HG03439 (cell line): ENCODE data around the gene TRMT10C.
"Not testable (repeated sequence)": the region's sequence is repeated elsewhere in the genome, so short reads cannot be mapped to it uniquely, and the experiment has no call there.

ENCODE experiments used
- ATAC-seq: cut with Tn5 transposase; IDR thresholded peaks from one replicate; pipeline ENCODE4 v1.9.1; 2021; ENCODE audit warnings: mild to moderate bottlenecking, moderate library complexity; ENCODE audit not compliant: unreplicated experiment

The TRMT10C gene

GRCh38 chr3:101548527-101549105, 13.1 kb upstream of the TRMT10C start:
- ATAC-seq, result no peak

DNA sequence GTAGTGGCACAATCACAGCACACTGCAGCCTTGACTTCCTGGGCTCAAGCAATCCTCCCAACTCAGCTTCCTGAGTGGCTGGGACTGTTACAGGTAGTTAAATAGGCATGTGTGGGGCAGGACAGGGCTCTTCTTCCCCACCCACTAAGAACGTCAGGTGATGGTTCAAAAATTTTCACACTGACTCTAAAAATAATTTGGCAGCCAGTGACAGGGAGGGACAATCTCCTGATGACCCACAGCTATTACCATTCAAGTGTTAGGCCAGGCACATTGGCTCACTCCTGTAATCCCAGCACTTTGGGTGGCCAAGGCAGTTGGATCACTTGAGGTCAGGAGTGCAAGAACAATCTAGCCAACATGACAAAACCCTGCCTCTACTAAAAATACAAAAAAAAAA, 12.2 kb upstream of the TRMT10C start:
- ATAC-seq, result no peak

DNA sequence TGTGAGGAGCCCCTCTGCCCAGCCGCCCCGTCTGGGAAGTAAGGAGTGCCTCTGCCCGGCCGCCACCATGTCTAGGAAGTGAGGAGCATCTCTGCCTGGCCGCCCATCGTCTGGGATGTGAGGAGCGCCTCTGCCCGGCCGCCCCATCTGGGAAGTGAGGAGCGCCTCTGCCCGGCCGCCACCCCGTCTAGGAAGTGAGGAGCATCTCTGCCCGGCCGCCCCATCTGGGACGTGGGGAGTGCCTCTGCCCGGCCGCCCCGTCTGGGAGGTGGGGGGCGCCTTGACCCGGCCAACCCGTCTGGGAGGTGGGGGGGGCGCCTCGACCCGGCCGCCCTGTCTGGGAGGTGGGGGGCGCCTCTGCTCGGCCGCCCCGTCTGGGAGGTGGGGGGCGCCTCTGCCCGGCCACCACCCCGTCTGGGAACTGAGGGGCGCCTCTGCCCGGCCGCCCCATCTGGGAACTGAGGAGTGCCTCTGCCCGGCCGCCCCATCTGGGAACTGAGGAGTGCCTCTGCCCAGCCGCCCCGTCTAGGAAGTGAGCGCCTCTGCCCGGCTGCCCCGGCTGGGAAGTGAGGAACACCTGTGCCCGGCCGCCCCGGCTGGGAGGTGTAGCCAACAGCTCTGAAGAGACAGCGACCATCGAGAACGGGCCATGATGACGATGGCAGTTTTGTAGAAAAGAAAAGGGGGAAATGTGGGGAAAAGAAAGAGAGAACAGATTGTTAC, 10.1 kb upstream of the TRMT10C start:
- ATAC-seq, result not testable (repeated sequence)

- ATAC-seq, result not testable (repeated sequence)
These were observed 8.3 kb upstream of the TRMT10C start for GRCh38 chr3:101553381-101553780.

GRCh38 chr3:101556064-101556463, 5.6 kb upstream of the TRMT10C start:
- no peak for ATAC-seq

DNA sequence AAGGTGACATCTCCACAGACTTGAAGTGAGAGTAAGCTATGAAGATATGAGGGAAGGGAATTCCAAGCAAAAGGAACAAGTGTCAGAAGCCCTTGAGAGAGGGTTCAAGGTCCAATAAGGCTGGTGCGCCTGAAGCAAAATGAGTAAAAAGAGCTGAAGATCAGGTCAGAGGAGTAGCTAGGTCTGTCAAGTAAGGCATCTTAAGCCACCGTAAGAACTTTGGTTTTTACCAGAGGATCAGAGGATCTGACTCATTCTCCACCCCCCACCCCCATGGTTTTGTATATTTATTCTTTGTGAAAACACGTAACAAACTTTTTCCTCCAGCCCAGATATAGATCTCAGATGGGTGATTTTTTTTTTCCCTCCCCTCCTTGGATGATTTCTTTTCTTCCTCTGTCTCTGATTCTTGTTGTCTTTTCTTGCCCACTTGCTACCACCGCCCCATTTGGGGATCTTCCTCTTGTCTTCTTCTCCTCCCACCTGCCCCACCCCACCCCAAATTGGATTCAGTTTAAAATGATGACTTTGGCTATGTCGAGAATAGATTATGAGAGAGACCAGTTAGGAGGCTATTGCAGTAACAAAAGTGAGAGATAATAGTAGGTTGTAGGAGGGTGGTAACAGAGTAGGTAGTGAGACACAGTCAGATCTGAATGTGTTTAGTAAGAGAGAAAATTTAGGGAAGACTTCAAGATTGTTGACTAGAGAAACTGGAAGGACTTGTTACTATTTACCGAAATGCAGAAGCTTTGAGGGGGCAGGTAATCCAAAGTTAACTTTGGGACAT, 6.1 kb downstream of the TRMT10C start:
- no peak for ATAC-seq

GRCh38 chr3:101571028-101571895, 9.6 kb downstream of the TRMT10C start:
- ATAC-seq, result no peak

GRCh38 chr3:101573449-101574387, 12.1 kb downstream of the TRMT10C start, which contains the start of gene PCNP:
PCNP (plus strand) TSS chr3:101574180; CDS start chr3:101574216, 36 bp downstream.
- peak; percentile 91 for ATAC-seq

DNA sequence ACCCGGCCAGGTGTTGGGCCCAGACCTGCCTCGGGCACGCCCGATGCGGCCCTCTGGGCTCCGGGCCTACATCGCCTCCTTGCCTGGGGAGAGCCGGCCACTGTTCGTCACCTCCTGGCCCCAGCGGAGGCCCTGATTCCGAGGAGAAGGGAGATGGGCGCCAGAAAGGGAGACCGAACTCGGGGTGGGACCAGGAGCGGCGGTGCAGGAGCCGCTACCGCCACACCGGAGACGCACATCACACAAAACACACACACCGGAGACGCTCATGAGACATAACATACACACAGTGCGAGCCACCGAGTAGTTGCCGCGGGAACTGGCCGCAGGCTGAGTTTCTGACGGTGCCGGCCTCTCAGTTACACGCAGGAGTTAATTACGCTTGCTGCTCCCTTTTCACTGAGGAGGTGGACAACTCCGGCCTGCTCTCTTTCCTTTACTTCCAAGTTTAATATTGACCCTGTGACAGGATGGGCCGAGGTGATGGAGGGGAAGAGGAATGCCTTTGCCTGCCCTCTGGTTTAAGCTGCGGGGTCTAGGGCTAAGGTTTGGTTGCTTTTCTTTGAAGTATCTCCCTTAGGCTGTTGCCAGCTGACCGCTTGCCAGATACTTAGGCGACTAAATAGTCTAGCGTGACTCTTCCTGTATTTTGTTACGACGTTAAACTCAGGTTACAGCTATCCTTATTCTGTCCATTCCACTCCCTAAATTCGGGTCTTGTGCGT, 12.9 kb downstream of the TRMT10C start:
- peak; percentile 44 for ATAC-seq

- no peak for ATAC-seq
These were observed 15.6 kb downstream of the TRMT10C start for GRCh38 chr3:101577286-101577685.

GRCh38 chr3:101588616-101589015, 26.9 kb downstream of the TRMT10C start:
- no peak for ATAC-seq

DNA sequence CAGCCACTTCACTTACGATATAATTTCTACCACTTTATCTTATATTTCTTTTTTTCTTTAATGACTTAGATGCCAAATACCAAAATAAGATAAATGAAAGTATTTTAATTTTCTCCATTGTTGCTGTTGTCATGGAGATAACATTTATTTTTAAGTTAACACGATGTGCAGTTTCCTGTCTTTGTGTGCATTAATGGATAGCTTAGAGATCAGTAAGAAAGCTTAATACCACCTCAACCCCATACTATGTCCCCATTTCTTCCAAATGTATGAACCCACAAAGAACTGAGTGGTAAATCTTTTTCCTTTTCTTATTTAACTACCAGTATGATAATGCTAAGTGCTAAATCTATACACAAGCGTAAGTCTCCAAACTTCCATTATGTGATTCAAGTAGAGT, 29.4 kb downstream of the TRMT10C start:
- ATAC-seq, result no peak

- ATAC-seq, result no peak
These were observed 41.1 kb downstream of the TRMT10C start for GRCh38 chr3:101602731-101603130.

- ATAC-seq, result no peak
These were observed 41.5 kb downstream of the TRMT10C start for GRCh38 chr3:101603184-101603583.

- not testable (repeated sequence) for ATAC-seq
These were observed 43.7 kb downstream of the TRMT10C start for GRCh38 chr3:101605398-101605797.

GRCh38 chr3:101611023-101611422, 49.4 kb downstream of the TRMT10C start:
- no peak for ATAC-seq

DNA sequence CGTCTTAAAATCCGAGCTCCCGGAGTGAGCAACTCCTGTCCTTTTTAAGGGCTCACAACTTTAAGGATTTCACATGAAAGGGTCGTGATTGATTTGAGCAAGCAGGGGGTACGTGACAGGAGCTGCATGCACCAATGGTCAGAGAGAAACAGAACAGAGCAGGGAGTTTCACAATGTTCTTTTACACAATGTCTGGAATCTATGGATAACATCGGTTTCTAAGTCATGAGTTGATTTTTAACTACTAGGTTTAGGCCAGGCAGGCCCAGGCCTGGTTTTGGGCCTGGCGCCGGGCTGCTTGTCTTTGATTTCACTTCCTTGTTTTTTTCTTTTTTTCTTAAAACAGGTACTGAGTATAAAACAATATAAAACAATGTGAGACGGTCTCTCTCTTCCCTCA, 51.3 kb downstream of the TRMT10C start:
- ATAC-seq, result not testable (repeated sequence)

- ATAC-seq, result no peak
These were observed 53.9 kb downstream of the TRMT10C start for GRCh38 chr3:101615525-101615924.
